Nephron (organoid): ENCODE data around the gene GPC5.

Source experiments
- H3K27ac Mint-ChIP-seq, 3 experiments: 2 replicates each; pipeline ENCODE4 v1.8.0; 2020; ENCODE audit warnings: mixed read lengths in 3 of 3, mild to moderate bottlenecking in 2 of 3, moderate library complexity in 1 of 3
- H3K27me3 Mint-ChIP-seq: 2 replicates; pipeline ENCODE4 v1.8.0; 2021; ENCODE audit warnings: low read depth, mild to moderate bottlenecking, moderate library complexity, mixed read lengths
- H3K36me3 Mint-ChIP-seq: 2 replicates; pipeline ENCODE4 v1.8.0; 2020; ENCODE audit warnings: low read depth, mixed read lengths
- H3K4me1 Mint-ChIP-seq: 2 replicates; pipeline ENCODE4 v1.8.0; 2020; ENCODE audit warnings: mixed read lengths
- H3K4me3 Mint-ChIP-seq, 3 experiments: 2 replicates each; pipeline ENCODE4 v1.8.0; 2020; ENCODE audit warnings: mild to moderate bottlenecking in 3 of 3, mixed read lengths in 3 of 3, moderate library complexity in 2 of 3
- H3K9me3 Mint-ChIP-seq: 2 replicates; pipeline ENCODE4 v1.8.0; 2020; ENCODE audit warnings: mixed read lengths
- TF ChIP-seq, protein P1 (sequence below), 3 experiments: fragments of 200-600 bp; sonication (generic); IDR thresholded peaks; one replicate each; pipeline ENCODE4 v1.5.0; 2021; ENCODE audit warnings: antibody characterized with exemption in 3 of 3; ENCODE audit not compliant: unreplicated experiment in 3 of 3

GPC5 gene

GRCh38 chr13:92256211-92256610 lies 857.8 kb downstream of the GPC5 start:
- no peaks in the 10 kb centered on the region for H3K9me3 Mint-ChIP-seq
- no peaks in the 10 kb centered on the region for H3K27me3 Mint-ChIP-seq
- no peak overlapping the region for H3K4me3 Mint-ChIP-seq
- H3K27ac Mint-ChIP-seq: no peak overlapping the region
- TF ChIP-seq, protein P1, sequence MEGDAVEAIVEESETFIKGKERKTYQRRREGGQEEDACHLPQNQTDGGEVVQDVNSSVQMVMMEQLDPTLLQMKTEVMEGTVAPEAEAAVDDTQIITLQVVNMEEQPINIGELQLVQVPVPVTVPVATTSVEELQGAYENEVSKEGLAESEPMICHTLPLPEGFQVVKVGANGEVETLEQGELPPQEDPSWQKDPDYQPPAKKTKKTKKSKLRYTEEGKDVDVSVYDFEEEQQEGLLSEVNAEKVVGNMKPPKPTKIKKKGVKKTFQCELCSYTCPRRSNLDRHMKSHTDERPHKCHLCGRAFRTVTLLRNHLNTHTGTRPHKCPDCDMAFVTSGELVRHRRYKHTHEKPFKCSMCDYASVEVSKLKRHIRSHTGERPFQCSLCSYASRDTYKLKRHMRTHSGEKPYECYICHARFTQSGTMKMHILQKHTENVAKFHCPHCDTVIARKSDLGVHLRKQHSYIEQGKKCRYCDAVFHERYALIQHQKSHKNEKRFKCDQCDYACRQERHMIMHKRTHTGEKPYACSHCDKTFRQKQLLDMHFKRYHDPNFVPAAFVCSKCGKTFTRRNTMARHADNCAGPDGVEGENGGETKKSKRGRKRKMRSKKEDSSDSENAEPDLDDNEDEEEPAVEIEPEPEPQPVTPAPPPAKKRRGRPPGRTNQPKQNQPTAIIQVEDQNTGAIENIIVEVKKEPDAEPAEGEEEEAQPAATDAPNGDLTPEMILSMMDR (IDR thresholded peaks at IDR 0.05; ENCODE audit: unreplicated experiment in 3 of 3): no peak
- peaks cover 5% of the 10 kb centered on the region for H3K4me1 Mint-ChIP-seq
- H3K36me3 Mint-ChIP-seq: no peaks in the 10 kb centered on the region

- Mint-ChIP-seq H3K36me3 (no peaks in the 10 kb centered on the region), H3K27me3 (no peaks in the 10 kb centered on the region), H3K9me3 (no peaks in the 10 kb centered on the region), H3K27ac (no peak overlapping the region), H3K4me1 (peaks cover 11% of the 10 kb centered on the region), H3K4me3 (no peak overlapping the region)
- TF ChIP-seq, protein P1 (IDR thresholded peaks at IDR 0.05; ENCODE audit: unreplicated experiment in 3 of 3): no peak
These were observed 860.6 kb downstream of the GPC5 start for GRCh38 chr13:92259046-92259445.

DNA sequence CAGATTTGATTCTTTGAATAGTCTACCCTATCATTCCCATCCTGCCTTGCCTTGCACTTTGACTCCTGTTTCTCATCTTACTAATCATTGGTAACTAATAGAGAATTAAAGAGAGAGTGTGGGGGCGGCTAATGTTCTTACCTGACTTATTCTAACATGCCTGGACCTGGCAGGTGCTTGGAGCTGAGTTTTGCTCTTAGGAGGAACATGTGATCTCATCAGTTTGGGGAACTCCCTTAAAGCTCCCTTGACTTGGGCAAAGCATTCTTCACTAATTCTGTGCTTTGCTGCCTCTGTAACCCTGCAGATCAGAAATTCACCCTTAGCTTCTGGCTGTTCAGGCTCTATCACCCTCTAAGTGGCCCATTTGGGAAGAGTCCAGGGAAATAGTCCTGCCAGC lies 861.1 kb downstream of the GPC5 start:
- no peak overlapping the region for H3K27ac Mint-ChIP-seq
- H3K4me1 Mint-ChIP-seq: peaks cover 11% of the 10 kb centered on the region
- no peak overlapping the region for H3K4me3 Mint-ChIP-seq
- H3K36me3 Mint-ChIP-seq: no peaks in the 10 kb centered on the region
- H3K27me3 Mint-ChIP-seq: no peaks in the 10 kb centered on the region
- TF ChIP-seq, protein P1 (IDR thresholded peaks at IDR 0.05; ENCODE audit: unreplicated experiment in 3 of 3): no peak
- H3K9me3 Mint-ChIP-seq: no peaks in the 10 kb centered on the region

DNA sequence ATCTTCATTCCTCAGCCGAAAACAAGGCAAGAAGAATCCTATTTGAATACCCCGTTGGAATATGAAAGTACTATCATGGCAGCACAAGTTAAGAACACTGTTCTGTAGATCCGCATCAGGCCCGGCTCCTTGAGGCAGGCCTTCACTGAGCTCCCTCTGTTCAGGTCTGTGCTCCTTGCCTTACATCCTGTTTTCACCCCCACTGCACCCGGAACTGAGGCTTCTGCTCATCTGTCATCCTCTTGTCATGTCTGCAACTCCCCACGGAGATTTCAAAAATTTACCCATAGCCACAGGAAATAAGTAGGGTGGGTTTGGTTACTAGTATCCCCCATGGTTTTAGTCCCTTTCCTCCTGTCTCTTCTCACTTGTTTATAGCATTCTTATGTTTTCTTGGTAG lies 861.9 kb downstream of the GPC5 start:
- Mint-ChIP-seq H3K9me3 (no peaks in the 10 kb centered on the region), H3K4me1 (peaks cover 11% of the 10 kb centered on the region), H3K4me3 (no peak overlapping the region), H3K27ac (peak overlapping the region in 1 of 3 experiments; percentile 29), H3K27me3 (no peaks in the 10 kb centered on the region), H3K36me3 (no peaks in the 10 kb centered on the region)
- TF ChIP-seq, protein P1 (IDR thresholded peaks at IDR 0.05; ENCODE audit: unreplicated experiment in 3 of 3): no peak

DNA sequence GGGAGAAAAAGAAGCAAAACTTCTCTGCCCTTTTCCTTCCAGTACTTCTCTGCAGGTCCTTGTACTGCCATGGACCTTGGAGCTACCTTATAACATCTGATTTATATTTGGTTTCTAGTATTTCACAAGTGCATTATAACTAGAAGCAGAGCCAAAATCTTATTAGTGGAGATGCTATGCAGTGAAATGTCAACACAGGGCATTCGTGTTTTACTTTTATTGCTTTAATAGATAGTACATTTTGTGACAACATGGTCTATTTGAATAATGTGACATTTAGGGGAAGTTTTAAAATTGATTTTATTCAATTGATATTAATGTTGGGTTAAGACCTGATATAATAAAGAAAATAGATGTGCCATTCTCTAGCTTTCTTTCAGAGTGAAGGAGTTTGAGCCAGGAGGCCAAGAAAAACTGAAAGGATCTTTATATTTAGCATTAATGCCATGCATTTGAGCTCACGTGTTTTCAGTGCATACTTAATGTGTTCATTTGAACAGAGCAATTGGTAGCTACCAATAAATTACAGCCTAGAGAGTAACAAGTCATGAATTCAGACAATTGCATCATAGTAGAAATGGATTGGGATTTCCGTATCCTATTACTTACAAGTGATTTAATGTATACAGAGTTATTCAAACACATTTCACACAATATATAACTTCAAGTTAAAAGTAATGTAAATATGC lies 863.8 kb downstream of the GPC5 start:
- Mint-ChIP-seq H3K4me1 (peaks cover 11% of the 10 kb centered on the region), H3K27ac (peak overlapping the region in 2 of 3 experiments; percentile 36 to 71), H3K36me3 (no peaks in the 10 kb centered on the region), H3K9me3 (no peaks in the 10 kb centered on the region), H3K27me3 (no peaks in the 10 kb centered on the region), H3K4me3 (no peak overlapping the region)
- TF ChIP-seq, protein P1 (IDR thresholded peaks at IDR 0.05; ENCODE audit: unreplicated experiment in 3 of 3): no peak

- TF ChIP-seq, protein P1 (IDR thresholded peaks at IDR 0.05; ENCODE audit: unreplicated experiment in 3 of 3): no peak
- Mint-ChIP-seq H3K4me1 (peaks cover 8% of the 10 kb centered on the region), H3K4me3 (no peak overlapping the region), H3K36me3 (no peaks in the 10 kb centered on the region), H3K9me3 (no peaks in the 10 kb centered on the region), H3K27me3 (no peaks in the 10 kb centered on the region), H3K27ac (no peak overlapping the region)
These were observed 867.0 kb downstream of the GPC5 start for GRCh38 chr13:92265408-92265807.
